GM21529 (cell line): ENCODE results near the gene ATP8A2.

ENCODE experiments used
- ATAC-seq: cut with Tn5 transposase; IDR thresholded peaks from one replicate; pipeline ENCODE4 v1.9.1; 2021; ENCODE audit not compliant: unreplicated experiment

ATP8A2 gene

GRCh38 chr13:25679936-25680335 is 308.2 kb downstream of the ATP8A2 start:
- no peak for ATAC-seq

DNA sequence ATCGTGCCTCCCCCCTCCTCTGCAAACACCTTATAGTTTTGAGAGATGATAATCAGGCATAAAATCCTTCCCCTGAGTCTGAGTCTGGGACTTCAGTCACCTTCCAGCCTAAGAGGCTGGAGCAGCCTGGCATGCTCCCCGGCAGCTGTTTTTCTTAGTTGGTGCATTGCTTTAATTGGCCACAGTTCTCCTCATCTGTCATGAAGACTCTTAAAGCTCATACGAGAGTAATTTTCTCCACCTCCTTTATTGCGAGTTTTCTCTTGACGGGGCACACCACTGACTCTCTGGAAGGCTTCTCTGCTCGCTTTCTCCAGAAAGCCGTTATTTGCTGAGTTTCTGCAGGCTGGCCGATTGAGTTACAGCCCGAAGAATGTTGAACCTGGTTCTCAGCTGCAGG is 310.5 kb downstream of the ATP8A2 start:
- ATAC-seq, result no peak

- ATAC-seq, result no peak
These were observed 311.3 kb downstream of the ATP8A2 start for GRCh38 chr13:25683056-25683455.

- no peak for ATAC-seq
These were observed 312.0 kb downstream of the ATP8A2 start for GRCh38 chr13:25683662-25684370.

- ATAC-seq, result no peak
These were observed 312.7 kb downstream of the ATP8A2 start for GRCh38 chr13:25684491-25684890.

DNA sequence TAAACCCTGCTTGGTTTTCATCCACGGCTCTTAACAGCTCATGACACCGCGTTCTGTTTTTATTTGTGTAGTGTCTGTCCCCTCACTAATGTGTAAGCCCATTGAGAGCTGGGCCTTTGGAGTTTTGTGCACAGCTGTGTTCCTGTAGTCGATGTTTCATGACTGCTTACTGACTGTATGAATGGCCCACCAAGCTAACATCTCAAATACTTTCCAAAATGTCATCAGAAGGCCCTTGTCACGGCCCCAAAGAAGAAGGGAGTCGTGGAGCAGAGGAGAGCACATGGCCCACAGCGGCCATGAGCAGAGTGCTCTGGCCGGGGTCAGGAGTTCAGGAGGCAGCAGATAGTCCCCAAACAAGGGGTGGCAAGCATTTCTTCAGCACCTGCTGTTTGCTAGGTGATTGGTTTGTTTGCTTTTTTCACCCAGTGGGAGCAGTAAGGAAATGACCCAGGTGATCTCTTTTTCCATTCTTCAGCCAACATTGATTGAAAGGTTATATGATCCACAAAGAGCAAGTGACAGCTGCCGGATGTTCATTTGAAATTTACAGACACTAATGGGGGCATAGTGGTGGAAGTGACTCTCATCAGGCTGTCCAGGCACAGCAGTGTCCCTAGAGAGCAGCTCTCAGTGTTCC is 315.2 kb downstream of the ATP8A2 start:
- no peak for ATAC-seq

GRCh38 chr13:25687471-25688225 is 315.9 kb downstream of the ATP8A2 start:
- no peak for ATAC-seq

DNA sequence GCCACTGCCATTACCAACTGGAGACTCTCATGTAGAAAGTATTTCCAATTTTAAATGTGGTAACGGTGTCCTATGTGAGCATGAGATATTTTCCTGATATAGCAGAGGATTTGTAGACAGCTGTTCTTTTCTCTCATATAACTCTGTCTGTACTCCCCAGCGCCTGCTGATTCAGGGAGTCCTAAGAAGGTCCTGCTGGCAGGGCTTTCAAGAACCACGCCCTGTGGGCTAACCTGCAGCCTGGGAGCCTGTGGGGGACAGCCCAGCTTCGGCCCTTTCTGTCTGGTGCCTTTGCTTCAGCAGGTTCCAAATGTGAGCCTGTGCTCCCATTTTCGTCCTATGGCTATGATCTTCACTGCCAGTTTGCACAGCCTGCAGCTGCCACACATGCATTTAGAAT is 316.8 kb downstream of the ATP8A2 start:
- ATAC-seq, result no peak

DNA sequence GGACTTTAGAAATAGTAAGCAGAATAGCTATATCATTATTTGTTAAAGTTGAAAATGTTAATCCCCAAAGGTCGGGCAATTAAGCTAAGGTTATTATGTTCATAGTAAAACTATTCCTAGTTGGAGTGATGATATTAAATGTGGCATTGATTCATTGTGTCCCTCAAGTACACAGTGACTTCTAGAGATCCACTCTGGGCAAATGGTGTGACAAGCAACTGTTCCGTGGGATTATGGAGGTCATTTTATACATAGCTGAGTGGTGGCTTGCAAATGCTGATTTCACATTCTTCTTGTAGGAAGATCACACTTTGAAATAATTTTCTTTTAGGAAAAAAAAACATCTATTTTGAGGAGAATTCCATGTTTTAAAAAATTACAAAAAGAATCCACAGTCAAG is 317.8 kb downstream of the ATP8A2 start:
- ATAC-seq, result no peak

DNA sequence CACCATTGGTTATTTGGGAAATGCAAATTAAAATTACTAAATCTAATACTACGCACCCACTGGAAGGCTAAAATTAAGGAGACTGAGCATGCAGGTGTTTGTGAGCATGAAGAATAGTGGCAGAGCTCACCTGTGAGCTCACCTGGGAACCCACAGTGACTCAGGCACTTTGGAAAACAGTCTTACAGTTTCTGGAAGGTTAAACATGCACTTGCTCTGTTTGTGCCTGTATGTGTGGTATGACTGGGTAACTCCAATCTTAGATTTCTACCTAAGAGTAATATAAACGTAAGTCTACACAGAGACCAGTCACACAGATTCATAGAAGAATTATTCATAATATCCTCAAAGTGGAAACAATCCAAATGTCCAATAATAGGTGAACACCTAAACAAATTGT is 318.8 kb downstream of the ATP8A2 start:
- ATAC-seq, result no peak

GRCh38 chr13:25691654-25692053 is 319.9 kb downstream of the ATP8A2 start:
- no peak for ATAC-seq

DNA sequence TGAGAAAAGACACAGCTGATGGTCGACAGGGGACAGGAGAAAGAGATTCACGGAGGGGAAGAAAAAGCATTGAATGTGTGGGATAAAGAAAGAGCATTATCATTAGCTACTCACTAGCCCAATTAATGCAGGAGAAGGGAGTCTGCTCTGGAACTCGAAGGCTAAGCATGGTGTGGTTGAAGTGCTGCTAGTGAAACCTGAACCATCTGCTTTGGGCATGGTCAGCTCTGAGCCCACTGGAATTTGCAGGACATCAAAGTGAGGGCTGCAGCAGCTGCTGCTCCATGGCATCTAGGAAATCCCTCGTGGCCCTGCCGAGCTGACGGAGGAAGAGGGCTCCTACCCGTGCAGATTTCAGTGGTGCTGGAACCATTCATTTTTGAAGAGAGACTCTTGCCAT is 320.3 kb downstream of the ATP8A2 start:
- no peak for ATAC-seq

DNA sequence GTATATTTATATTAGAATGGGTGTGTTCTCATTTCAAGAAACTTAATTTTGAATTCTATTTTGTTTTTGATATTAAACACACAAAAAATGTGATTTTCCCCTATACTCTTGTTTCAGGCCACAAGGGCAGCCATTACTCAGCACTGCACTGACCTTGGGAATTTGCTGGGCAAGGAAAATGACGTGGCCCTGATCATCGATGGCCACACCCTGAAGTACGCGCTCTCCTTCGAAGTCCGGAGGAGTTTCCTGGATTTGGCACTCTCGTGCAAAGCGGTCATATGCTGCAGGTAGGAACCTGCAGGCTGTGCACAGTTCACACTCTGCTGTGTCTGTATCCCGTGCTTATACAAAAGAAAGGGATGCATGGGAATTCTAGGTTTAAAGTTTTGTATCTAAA is 327.3 kb downstream of the ATP8A2 start:
- no peak for ATAC-seq

GRCh38 chr13:25699600-25699999 is 327.8 kb downstream of the ATP8A2 start:
- ATAC-seq, result no peak

- no peak for ATAC-seq
These were observed 329.5 kb downstream of the ATP8A2 start for GRCh38 chr13:25701304-25701703.

DNA sequence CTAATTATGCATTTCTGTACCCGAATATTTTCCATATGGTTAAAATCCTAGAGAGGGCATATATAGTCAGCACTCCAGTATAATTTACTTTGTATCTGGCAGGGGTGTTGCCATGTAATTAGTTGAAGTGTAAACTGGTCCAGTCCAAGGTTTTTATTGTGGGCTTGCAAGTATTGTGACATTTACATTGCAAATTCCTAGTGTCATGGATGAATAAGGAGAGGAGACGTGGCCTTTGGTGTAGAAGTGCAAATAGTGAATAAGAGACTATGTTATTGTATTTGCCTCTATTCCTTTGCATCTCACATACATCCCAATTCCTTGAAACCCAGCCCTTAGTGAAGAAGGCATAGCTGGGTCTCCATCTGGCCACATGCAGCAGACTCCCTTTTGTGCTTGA is 330.6 kb downstream of the ATP8A2 start:
- no peak for ATAC-seq

- ATAC-seq, result no peak
These were observed 336.0 kb downstream of the ATP8A2 start for GRCh38 chr13:25707726-25708125.

GRCh38 chr13:25708268-25708667 is 336.5 kb downstream of the ATP8A2 start:
- ATAC-seq, result no peak

GRCh38 chr13:25709088-25709487 is 337.3 kb downstream of the ATP8A2 start:
- no peak for ATAC-seq

DNA sequence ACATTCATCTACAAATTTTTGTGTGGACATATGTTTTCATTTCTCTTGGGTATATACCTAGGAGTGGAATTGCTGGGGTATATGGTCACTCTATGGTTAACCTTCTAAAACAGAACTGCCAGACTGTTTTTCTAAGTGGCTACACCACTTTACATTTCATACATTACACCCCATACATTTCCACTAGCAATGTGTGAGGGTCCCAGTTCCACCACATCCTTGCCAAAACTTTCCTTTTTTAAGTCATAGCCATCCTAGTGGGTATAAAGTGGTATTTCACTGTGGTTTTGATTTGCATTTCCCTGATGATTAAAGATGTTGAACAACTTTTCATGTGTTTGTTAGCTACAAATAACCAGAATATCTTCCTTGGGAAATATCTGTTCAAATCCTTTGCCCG is 344.0 kb downstream of the ATP8A2 start:
- no peak for ATAC-seq

- ATAC-seq, result no peak
These were observed 346.0 kb downstream of the ATP8A2 start for GRCh38 chr13:25717666-25718197.

- no peak for ATAC-seq
These were observed 347.9 kb downstream of the ATP8A2 start for GRCh38 chr13:25719666-25720065.
